GM21723 (cell line): ENCODE measurements around the gene H2AZ2.
"Not testable (repeated sequence)": the region's sequence is repeated elsewhere in the genome, so short reads cannot be mapped to it uniquely, and the experiment has no call there.

Experiments used
- ATAC-seq: cut with Tn5 transposase; IDR thresholded peaks from one replicate; pipeline ENCODE4 v1.9.1; 2021; ENCODE audit warnings: mild to moderate bottlenecking, moderate library complexity; ENCODE audit not compliant: unreplicated experiment

Gene H2AZ2

DNA sequence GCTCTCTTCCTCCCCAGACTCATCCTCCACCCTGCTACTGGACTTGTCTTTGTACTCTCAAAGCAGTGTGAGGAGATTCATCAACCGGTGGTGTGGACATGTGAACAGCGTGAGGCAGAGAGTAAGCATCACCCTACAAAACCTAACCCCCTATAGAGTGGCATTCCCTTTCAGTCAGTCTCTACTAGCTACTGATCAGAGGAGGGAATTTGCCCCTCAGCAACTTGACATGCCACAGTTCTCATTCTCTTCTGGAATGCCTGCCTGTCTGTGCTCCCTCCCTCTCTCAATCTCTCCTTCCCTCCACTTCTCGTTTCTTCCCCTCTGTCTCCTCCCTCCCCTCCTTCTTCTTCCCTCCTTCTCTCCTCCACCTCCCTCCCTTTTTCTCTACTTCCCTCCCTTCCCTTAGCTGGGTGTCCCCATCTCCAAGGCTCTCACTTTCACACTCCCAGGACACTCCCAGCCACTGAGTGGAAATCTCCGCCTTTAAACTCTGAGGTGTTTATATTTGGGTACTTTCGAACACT, 24.6 kb downstream of the H2AZ2 start:
- no peak for ATAC-seq

DNA sequence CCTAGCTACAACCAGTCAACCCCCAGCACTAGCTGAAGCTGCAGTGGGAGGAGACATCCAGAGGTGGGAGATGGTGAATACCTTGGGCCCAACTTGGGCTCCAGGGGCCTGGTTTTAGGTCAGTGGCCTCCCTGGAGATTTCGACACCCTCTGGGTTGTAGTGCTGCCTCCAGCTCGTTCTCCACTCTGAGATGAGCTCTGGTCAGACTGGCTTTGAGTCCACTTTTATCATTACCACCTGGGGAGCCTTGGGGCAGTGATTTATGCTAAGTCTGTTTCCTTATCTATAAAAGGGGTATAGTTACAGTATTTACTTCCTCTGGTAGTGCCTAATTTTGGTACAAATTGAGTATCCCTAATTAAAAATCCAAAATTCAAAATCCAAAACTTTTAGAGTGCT, 28.6 kb downstream of the H2AZ2 start:
- ATAC-seq, result no peak

GRCh38 chr7:44814919-44815318, 33.0 kb downstream of the H2AZ2 start:
- no peak for ATAC-seq

GRCh38 chr7:44811571-44811970, 36.3 kb downstream of the H2AZ2 start:
- ATAC-seq, result no peak

GRCh38 chr7:44811093-44811492, 36.8 kb downstream of the H2AZ2 start:
- peak; percentile 54 for ATAC-seq

DNA sequence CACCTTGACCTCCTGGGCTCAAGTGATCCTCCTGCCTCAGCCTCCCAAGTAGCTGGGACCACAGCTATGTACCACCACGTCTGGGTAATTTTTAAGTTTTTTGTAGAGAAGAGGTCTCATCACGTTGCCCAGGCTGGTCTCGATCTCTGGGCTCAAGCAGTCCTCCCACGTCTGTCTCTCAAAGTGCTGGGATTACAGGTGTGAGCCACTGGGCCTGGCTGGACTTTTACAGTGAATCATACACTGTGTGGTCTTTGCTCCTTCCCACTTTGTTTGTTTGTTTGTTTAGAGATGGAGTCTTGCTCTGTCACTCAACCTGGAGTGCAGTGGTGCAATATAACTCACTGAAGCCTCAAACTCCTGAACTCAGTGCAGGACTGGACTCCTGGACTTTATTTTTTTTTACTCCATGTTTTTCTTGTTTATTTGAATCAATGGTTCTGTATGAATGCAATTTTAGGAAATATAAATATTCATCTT, 38.9 kb downstream of the H2AZ2 start:
- no peak for ATAC-seq

DNA sequence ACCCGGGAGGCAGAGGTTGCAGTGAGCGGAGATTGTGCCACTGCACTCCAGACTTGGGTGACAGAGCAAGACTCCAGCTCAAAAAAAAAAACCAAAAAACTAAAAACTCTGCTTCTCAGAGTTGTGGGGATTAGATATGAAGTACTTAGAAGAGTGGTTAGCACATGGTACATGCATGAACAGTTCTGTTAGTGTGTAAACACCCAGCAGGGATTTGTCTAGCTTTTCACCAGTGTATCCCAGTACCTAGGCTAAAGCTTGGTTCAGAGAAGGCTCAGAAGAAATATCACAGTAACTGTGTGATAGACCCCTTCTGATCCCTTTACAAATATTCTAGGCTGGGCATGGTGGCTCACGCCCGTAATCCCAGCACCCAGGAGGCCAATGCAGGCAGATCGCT, 41.9 kb downstream of the H2AZ2 start:
- ATAC-seq, result no peak

DNA sequence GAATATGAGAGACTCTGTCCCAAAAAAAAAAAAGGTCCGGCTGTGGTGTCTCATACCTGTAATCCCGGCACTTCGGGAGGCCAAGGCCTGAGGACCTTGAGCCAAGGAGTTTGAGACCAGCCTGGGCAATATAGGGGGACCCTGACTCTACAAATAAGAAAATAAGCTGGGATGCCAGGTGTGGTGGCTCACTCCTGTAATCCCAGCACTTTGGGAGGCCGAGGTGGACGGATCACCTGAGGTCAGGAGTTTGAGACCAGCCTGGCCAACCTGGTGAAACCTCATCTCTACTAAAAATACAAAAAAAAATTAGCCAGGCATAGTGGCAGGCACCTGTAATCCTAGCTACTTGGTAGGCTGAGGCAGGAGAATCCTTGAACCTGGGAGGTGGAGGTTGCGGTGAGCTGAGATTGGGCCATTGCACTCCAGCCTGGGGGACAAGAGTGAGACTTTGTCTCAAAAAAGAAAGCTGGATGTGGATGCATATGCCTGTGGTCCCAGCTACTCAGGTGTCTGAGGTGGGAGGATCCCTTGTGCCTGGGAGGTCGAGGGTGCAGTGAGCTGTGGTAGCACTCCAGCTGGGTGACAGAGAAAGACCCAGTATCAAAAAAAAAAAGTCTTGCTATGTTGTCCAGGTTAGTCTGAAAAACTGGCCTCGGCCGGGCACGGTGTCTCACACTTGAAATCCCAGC, 43.9 kb downstream of the H2AZ2 start:
- not testable (repeated sequence) for ATAC-seq

- ATAC-seq, result no peak
Observed at GRCh38 chr7:44802418-44803025, 45.4 kb downstream of the H2AZ2 start.

DNA sequence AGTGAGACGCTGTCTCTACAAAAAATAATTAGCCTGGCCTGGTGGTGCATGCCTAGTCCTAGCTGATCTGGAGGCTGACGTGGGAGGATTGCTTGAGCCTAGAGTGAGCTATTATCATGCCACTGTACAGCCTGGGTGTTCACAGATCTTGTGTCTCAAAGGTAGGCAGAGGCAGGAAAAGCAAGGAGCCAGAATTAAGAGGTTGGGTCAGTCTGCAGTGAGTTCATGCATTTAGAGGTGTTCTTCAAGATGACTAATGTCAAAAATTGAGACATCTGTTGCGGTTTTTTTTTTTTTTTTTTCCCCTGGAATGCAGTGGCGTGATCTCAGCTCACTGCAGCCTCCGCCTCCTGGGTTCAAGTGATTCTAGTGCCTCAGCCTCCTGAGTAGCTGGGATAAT, 46.0 kb downstream of the H2AZ2 start:
- no peak for ATAC-seq

DNA sequence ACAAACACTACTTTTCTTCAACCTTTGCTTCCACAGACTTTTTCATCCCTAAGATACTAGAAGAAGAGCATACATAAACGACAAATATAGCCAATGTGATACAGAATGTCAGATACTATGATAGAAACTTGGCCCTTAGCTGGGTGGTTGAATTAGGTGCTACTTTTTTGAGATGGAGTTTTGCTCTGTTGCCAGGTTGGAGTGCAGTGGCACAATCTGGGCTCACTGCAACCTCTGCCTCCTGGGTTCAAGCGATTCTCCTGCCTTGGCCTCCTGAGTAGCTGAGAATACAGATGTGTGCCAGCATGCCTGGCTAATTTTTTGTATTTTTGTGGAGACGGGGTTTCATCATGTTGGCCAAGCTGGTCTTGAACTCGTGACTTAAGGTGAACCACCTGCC, 47.9 kb downstream of the H2AZ2 start:
- ATAC-seq, result no peak

GRCh38 chr7:44798649-44799305, 49.1 kb downstream of the H2AZ2 start:
- ATAC-seq, result no peak

- peak; percentile 56 for ATAC-seq
Observed at GRCh38 chr7:44797329-44798258, 50.3 kb downstream of the H2AZ2 start.

GRCh38 chr7:44796504-44797328, 51.2 kb downstream of the H2AZ2 start, which contains the start of gene PPIA:
Gene PPIA (plus strand): TSS chr7:44796681. CDS start chr7:44796725, 44 bp downstream.
- peak; percentile 86 for ATAC-seq

DNA sequence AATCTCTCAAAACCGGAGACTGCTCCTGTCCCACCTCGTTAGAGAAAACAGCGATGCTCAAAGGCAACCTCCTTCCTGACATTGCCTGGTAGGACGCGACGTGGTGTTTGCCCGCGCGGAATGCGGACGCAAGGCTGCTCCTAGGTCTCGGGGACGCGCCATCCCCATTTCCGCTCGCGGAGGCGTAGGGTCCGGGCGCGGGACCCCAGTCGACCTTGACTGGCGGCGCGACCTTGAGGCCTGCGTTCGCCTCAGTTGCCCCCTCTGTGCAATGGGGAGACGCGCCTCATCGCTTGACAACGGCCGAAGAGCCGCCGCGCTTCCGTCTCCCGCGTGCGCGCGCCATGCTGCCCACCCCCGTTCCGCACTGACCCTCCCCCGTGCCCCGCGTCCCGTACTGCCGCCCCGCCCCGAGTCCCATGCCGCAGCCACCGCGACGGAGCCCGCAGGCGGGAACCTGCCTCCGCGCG, 51.8 kb downstream of the H2AZ2 start:
- ATAC-seq, result peak; percentile 34

DNA sequence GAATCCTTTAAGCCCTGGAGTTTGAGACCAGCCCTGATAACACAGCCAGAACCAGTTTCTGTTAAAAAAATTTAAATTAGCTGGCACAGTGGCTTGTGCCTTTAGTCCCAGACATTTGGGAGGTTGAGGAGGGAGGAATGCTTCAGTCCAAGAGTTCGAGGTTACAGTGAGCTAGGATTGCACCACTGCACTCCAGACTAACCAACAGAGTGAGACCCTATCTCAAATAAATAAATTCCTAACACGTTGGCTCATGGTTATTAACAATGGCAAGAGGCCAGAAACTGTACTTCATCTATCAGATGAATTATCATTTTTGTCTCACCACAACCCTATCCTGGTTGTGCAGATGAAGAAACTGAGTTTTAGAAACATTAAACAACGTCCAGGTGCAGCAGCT, 53.6 kb downstream of the H2AZ2 start:
- ATAC-seq, result no peak

DNA sequence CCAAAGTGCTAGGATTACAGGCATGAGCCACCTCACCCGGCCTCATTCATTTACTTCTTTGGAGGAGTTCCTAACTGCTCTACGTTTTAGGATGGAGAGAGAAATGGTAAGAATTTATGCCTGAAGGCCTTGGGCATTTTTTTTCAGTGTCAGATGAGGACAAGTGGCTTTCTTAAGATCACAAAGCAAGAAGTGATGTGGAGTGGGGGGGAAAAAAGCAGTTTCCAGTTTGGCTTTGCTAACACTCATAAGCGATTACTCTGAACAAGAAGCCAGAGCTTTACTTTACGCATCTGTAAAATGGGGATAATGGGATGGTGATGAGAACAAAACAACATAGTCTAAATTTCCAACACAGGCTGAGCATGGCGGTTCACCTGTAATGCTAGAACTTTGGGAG, 54.0 kb downstream of the H2AZ2 start:
- ATAC-seq, result no peak

DNA sequence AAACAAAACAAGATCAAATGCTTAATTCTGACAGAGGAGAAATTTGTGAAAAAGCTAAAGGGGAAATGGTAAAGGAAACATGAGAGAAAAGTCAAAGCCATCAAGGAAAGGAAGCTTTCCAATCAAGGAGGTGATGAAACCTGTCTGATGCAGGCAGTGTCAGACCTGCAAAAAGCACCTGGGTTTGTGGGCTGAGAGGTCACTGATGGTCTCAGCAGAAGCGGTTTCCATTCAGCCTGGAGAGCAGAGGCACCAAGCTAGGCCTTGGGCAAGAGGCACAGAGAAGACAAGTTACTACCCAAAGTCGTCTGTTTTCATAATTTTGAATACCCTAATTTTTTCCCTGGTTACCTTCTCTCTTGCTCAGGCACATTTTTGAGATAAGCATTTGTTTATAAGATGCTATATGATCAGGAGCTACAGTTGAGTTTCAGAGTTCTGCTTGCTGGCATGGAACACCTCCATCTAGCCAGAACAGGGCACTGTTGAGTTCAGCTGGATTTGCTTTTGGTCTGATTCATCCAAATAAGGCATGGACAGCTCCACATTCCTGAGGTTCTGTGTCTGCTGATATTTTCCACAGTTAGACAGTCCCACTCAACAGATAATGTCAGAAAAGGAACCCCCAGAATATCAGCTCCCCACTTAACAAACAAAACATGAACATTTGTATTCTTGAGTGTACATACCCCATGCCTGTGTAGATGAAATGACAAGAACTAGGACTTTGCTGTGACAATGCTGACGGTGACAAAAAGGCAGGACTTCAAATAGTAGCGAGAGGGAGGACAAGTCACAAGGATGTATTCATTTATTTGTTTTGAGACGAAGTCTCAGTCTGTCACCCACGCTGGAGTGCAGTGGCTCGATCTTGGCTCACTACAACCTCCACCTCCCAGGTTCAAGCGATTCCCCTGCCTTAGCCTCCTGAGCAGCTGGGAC, 56.3 kb downstream of the H2AZ2 start:
- no peak for ATAC-seq

DNA sequence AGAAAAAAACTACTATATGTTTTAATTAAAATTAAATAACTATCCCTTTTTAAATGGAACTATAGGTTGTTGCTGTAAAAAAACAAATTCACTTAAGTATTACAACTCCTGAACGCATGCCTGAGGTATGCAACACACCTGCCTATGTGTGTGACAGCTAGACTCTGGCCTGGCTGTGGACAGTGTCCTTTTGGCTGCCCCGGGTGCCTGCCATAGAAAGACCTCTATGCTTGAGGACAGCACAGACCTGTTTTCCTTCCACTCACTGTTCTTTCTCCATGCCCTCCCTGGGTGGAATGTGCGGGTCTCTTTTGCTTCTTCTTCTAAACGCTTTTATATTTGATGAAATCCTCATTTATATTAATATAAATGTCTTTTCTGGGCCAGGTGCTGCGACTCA, 57.9 kb downstream of the H2AZ2 start:
- ATAC-seq, result no peak
